Measurements from ENCODE around the gene TBC1D22A. TPM values are rescaled to one million over a fixed set of nuclear protein-coding genes. Genes with fewer than 3 reads are reported as not detected.

Gene TBC1D22A
- polyA plus RNA-seq, 1 experiment: 19.8 TPM

DNA sequence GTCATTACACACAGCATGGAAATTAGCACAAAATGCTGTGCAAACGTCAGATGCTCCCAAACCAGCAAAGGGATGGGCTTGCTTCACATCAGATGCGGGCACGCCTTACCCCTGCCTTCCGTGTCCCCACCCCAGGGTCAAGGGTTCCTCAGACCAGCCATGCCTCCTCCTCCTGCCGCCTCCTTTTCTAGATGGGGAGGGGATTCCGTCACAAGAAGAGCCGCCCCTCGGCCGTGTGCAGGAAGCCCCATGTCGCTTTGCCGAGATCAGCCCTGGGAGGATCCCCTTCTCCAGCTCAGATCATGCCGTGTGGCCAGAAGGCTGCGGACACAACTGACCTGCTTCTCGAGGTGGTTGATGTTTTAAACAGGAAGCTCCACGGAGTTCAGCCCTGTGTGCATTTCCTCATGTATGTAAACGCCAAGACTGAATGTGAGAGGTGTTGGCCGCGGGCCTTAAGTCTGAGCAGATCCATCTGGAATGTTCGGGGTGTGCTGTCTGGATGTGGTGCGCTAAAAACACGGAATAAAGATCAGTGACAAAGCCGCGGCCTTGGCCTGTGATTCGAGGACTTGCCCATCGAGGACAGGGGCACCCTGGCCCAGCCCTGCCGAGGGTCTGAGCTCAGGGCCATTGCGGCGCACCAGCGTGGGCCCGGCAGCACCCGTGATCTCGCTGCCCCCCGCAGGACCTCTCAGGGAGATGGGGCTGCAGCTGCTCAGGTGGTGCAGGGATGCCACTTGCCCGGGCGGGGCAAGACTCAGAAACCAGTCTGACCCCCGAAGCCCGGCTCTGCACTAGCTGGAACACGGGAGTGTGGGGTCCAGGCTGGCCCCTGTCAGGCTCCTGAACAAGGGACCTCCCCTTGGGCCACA lies 412.9 kb downstream of the TBC1D22A start:
- CTCF ChIA-PET: interaction anchor here (0.8 kb wide), 1 partner anchor 331 kb away, joined by 3 read pairs; no protein-coding TSS in a partner anchor
- peak; percentile 72 for DNase-seq (ENCODE audit: low read depth, low spot score)
- Histone ChIP-seq H3K27ac (ENCODE audit: low read depth, low read length) (peak overlapping the region; percentile 73), H3K27me3 (ENCODE audit: control insufficient read depth, insufficient read depth, low read length) (no peaks in the 10 kb centered on the region), H3K4me3 (ENCODE audit: low read depth, low read length) (no peak overlapping the region), H3K9me3 (ENCODE audit: control insufficient read depth, insufficient read depth, low read length) (peaks cover 19% of the 10 kb centered on the region; the same call in 1 of the 2 replicates)
- POLR2A ChIA-PET: interaction anchor here (0.6 kb wide), 2 partner anchors 155 to 284 kb away, joined by 5 to 7 read pairs; no protein-coding TSS in a partner anchor
- TF ChIP-seq, protein P1, sequence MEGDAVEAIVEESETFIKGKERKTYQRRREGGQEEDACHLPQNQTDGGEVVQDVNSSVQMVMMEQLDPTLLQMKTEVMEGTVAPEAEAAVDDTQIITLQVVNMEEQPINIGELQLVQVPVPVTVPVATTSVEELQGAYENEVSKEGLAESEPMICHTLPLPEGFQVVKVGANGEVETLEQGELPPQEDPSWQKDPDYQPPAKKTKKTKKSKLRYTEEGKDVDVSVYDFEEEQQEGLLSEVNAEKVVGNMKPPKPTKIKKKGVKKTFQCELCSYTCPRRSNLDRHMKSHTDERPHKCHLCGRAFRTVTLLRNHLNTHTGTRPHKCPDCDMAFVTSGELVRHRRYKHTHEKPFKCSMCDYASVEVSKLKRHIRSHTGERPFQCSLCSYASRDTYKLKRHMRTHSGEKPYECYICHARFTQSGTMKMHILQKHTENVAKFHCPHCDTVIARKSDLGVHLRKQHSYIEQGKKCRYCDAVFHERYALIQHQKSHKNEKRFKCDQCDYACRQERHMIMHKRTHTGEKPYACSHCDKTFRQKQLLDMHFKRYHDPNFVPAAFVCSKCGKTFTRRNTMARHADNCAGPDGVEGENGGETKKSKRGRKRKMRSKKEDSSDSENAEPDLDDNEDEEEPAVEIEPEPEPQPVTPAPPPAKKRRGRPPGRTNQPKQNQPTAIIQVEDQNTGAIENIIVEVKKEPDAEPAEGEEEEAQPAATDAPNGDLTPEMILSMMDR (IDR thresholded peaks at IDR 0.05; ENCODE audit: low read depth, low read length): no peak

DNA sequence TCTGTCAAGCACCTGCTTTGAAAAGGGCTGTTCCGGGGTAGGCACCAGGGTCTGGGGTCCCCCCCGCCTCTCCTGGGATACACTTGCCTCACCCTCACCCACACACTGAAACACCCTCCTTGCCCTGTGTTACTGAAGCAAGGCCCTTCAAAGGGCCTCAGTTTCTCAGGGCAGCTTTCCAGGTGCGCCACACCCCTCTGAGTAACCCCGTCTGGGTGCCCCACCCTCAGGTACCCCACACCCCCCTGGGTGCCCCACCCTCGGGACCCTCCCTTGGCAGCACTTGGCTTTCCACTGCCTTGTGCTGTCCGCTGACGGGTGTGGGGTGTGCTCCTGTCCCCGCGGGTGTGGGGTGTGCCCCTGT lies 413.6 kb downstream of the TBC1D22A start:
- CTCF ChIA-PET: interaction anchor here (0.8 kb wide), 1 partner anchor 331 kb away, joined by 3 read pairs; no protein-coding TSS in a partner anchor
- no peak overlapping the region for H3K4me3 ChIP-seq (ENCODE audit: low read depth, low read length)
- TF ChIP-seq, protein P1 (IDR thresholded peaks at IDR 0.05; ENCODE audit: low read depth, low read length): no peak

DNA sequence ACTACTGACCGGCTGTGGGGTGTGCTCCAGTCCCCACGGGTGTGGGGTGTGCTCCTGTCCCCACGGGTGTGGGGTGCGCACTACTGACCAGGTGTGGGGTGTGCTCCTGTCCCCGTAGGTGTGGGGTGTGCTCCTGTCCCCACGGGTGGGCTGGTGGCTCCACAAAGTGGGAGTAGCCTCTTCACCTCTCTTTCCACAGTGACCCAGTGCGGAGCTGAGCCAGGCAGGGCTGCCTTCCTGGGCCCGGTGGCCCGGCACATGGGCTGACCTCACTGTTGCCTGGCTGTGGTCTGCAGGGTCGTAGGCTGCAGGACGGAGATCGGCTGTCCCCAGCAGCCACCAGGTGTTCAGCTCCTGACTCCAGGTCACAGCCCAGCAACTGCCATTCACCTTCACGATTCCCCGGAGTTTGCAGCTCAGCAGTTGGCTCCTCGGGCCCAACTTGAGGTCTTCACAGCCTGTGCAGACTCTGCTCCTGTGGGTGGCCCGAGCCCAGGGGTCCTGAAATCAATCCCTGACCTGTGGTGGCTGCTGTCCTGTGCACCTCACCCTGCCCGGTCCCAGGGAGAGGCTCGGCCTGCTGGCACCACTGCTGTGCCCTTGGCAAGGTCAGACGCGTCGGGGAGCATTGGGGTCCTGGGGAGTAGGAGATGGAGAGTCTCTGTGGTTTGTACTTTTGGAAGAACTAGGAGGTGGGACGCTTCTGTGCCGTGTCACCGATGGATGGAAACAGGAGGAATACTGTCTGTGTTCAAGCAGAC lies 414.3 kb downstream of the TBC1D22A start:
- H3K9me3 ChIP-seq (ENCODE audit: control insufficient read depth, insufficient read depth, low read length): peaks cover 19% of the 10 kb centered on the region; the same call in 1 of the 2 replicates
- TF ChIP-seq, protein P1 (IDR thresholded peaks at IDR 0.05; ENCODE audit: low read depth, low read length): no peak
- H3K4me3 ChIP-seq (ENCODE audit: low read depth, low read length): no peak overlapping the region
- CTCF ChIA-PET: no interaction called here
- H3K27ac ChIP-seq (ENCODE audit: low read depth, low read length): no peak overlapping the region
- no peaks in the 10 kb centered on the region for H3K27me3 ChIP-seq (ENCODE audit: control insufficient read depth, insufficient read depth, low read length)
- POLR2A ChIA-PET: no interaction called here
- DNase-seq (ENCODE audit: low read depth, low spot score): no peak

More for the DNA sequence above, 413.6 kb downstream of the TBC1D22A start:
- DNase-seq (ENCODE audit: low read depth, low spot score): no peak
- no peak overlapping the region for H3K27ac ChIP-seq (ENCODE audit: low read depth, low read length)
- POLR2A ChIA-PET: no interaction called here
- no peaks in the 10 kb centered on the region for H3K27me3 ChIP-seq (ENCODE audit: control insufficient read depth, insufficient read depth, low read length)
- H3K9me3 ChIP-seq (ENCODE audit: control insufficient read depth, insufficient read depth, low read length): peaks cover 19% of the 10 kb centered on the region; the same call in 1 of the 2 replicates

DNA sequence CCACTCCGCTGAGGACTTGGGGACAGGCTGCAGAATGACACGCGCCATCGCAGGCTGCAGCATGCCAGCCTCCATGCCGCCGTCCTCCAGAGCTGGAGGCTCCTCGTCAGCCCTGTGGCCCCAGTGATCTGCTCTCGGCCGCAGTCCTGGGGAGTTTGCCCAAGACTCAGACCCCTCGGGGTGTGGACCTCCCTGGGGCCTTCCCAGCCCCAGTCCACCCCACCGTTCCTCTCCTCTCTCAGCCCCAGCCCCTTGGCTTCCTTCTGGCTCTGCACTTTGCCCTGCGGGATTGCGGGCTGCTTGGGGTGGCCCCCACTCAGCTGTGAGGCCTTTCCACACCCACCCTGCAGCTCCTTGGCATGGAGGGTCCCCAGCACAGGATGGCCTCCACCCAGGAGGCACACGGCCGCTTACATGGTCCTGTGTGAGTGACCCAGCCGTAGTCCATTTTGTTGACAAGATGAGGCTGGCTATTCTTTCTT lies 414.9 kb downstream of the TBC1D22A start:
- Histone ChIP-seq H3K27ac (ENCODE audit: low read depth, low read length) (no peak overlapping the region), H3K9me3 (ENCODE audit: control insufficient read depth, insufficient read depth, low read length) (peaks cover 19% of the 10 kb centered on the region; the same call in 1 of the 2 replicates), H3K4me3 (ENCODE audit: low read depth, low read length) (no peak overlapping the region), H3K27me3 (ENCODE audit: control insufficient read depth, insufficient read depth, low read length) (no peaks in the 10 kb centered on the region)
- DNase-seq (ENCODE audit: low read depth, low spot score): no peak
- POLR2A ChIA-PET: no interaction called here
- CTCF ChIA-PET: no interaction called here
- TF ChIP-seq, protein P1 (IDR thresholded peaks at IDR 0.05; ENCODE audit: low read depth, low read length): no peak

All from AG04450 (cell line).